WTC11 (cell line): ENCODE measurements around the gene BICRA.

Experiments
- ELF4 ChIP-seq: sonication (generic); formaldehyde crosslinking; IDR thresholded peaks from 2 replicates; pipeline ENCODE4 v1.8.1; 2022; ENCODE audit warnings: low read depth, mild to moderate bottlenecking, moderate library complexity, missing genetic modification reagents
- GABPB1 ChIP-seq: sonication (generic); formaldehyde crosslinking; IDR thresholded peaks from 2 replicates; pipeline ENCODE4 v1.8.1; 2023; ENCODE audit warnings: mild to moderate bottlenecking, missing genetic modification reagents
- JUN ChIP-seq: sonication (generic); formaldehyde crosslinking; IDR thresholded peaks from 2 replicates; pipeline ENCODE4 v1.8.0; 2023; ENCODE audit warnings: mild to moderate bottlenecking, missing genetic modification reagents
- MLX ChIP-seq: sonication (generic); formaldehyde crosslinking; IDR thresholded peaks from 2 replicates; pipeline ENCODE4 v1.8.1; 2023; ENCODE audit warnings: mild to moderate bottlenecking, missing genetic modification reagents, moderate library complexity
- NR1H2 ChIP-seq: sonication (generic); formaldehyde crosslinking; IDR thresholded peaks from 2 replicates; pipeline ENCODE4 v1.9.0; 2021; ENCODE audit warnings: mild to moderate bottlenecking, moderate library complexity, missing genetic modification reagents
- NR3C1 ChIP-seq: sonication (generic); formaldehyde crosslinking; conservative IDR thresholded peaks from 2 replicates; pipeline ENCODE4 v1.8.1; 2023; ENCODE audit warnings: low read depth, mild to moderate bottlenecking, missing genetic modification reagents
- SMAD4 ChIP-seq: sonication (generic); formaldehyde crosslinking; IDR thresholded peaks from 2 replicates; pipeline ENCODE4 v1.8.0; 2022; ENCODE audit warnings: mild to moderate bottlenecking, missing genetic modification reagents
- TP53 ChIP-seq: sonication (generic); formaldehyde crosslinking; IDR thresholded peaks from 2 replicates; pipeline ENCODE4 v1.8.1; 2023; ENCODE audit warnings: mild to moderate bottlenecking, missing genetic modification reagents
- USF2 ChIP-seq: sonication (generic); formaldehyde crosslinking; IDR thresholded peaks from 2 replicates; pipeline ENCODE4 v1.8.1; 2023; ENCODE audit warnings: mild to moderate bottlenecking, missing genetic modification reagents, moderate library complexity
- TF ChIP-seq, protein P1 (sequence below): fragments of 200-600 bp; IDR thresholded peaks from 2 replicates; pipeline ENCODE4 v1.8.0; 2022; ENCODE audit warnings: antibody characterized with exemption
- TF ChIP-seq, protein P2 (sequence below): sonication (generic); formaldehyde crosslinking; IDR thresholded peaks from 2 replicates; pipeline ENCODE4 v1.8.1; 2022; ENCODE audit warnings: mild to moderate bottlenecking, missing genetic modification reagents, moderate library complexity, borderline replicate concordance
- TF ChIP-seq, protein P3 (sequence below): sonication (generic); formaldehyde crosslinking; IDR thresholded peaks from 2 replicates; pipeline ENCODE4 v1.8.1; 2022; ENCODE audit warnings: missing genetic modification reagents, borderline replicate concordance

- TF ChIP-seq, protein P1, sequence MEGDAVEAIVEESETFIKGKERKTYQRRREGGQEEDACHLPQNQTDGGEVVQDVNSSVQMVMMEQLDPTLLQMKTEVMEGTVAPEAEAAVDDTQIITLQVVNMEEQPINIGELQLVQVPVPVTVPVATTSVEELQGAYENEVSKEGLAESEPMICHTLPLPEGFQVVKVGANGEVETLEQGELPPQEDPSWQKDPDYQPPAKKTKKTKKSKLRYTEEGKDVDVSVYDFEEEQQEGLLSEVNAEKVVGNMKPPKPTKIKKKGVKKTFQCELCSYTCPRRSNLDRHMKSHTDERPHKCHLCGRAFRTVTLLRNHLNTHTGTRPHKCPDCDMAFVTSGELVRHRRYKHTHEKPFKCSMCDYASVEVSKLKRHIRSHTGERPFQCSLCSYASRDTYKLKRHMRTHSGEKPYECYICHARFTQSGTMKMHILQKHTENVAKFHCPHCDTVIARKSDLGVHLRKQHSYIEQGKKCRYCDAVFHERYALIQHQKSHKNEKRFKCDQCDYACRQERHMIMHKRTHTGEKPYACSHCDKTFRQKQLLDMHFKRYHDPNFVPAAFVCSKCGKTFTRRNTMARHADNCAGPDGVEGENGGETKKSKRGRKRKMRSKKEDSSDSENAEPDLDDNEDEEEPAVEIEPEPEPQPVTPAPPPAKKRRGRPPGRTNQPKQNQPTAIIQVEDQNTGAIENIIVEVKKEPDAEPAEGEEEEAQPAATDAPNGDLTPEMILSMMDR, result no peak
- TF ChIP-seq MLX (CRISPR knock-in tag) (no peak), JUN (CRISPR knock-in tag) (no peak), NR3C1 (CRISPR knock-in tag) (no peak), GABPB1 (CRISPR knock-in tag) (no peak), USF2 (0 out of 2 replicates have a peak, but pooled peaks have one; percentile 43), TP53 (no peak; the same call in 1 of the 2 replicates), NR1H2 (CRISPR knock-in tag) (no peak), SMAD4 (CRISPR knock-in tag) (no peak), ELF4 (CRISPR knock-in tag) (no peak)
- TF ChIP-seq, protein P2, sequence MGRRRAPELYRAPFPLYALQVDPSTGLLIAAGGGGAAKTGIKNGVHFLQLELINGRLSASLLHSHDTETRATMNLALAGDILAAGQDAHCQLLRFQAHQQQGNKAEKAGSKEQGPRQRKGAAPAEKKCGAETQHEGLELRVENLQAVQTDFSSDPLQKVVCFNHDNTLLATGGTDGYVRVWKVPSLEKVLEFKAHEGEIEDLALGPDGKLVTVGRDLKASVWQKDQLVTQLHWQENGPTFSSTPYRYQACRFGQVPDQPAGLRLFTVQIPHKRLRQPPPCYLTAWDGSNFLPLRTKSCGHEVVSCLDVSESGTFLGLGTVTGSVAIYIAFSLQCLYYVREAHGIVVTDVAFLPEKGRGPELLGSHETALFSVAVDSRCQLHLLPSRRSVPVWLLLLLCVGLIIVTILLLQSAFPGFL (CRISPR knock-in tag), result no peak
- TF ChIP-seq, protein P3, sequence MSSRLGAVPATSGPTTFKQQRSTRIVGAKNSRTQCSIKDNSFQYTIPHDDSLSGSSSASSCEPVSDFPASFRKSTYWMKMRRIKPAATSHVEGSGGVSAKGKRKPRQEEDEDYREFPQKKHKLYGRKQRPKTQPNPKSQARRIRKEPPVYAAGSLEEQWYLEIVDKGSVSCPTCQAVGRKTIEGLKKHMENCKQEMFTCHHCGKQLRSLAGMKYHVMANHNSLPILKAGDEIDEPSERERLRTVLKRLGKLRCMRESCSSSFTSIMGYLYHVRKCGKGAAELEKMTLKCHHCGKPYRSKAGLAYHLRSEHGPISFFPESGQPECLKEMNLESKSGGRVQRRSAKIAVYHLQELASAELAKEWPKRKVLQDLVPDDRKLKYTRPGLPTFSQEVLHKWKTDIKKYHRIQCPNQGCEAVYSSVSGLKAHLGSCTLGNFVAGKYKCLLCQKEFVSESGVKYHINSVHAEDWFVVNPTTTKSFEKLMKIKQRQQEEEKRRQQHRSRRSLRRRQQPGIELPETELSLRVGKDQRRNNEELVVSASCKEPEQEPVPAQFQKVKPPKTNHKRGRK (CRISPR knock-in tag), result no peak
These were observed 8.4 kb upstream of the BICRA start for GRCh38 chr19:47600246-47601179.
